Measurements from ENCODE around the gene LAMA5. TPM values are rescaled to one million over a fixed set of nuclear protein-coding genes. Genes with fewer than 3 reads are reported as not detected.

The LAMA5 gene, protein sequence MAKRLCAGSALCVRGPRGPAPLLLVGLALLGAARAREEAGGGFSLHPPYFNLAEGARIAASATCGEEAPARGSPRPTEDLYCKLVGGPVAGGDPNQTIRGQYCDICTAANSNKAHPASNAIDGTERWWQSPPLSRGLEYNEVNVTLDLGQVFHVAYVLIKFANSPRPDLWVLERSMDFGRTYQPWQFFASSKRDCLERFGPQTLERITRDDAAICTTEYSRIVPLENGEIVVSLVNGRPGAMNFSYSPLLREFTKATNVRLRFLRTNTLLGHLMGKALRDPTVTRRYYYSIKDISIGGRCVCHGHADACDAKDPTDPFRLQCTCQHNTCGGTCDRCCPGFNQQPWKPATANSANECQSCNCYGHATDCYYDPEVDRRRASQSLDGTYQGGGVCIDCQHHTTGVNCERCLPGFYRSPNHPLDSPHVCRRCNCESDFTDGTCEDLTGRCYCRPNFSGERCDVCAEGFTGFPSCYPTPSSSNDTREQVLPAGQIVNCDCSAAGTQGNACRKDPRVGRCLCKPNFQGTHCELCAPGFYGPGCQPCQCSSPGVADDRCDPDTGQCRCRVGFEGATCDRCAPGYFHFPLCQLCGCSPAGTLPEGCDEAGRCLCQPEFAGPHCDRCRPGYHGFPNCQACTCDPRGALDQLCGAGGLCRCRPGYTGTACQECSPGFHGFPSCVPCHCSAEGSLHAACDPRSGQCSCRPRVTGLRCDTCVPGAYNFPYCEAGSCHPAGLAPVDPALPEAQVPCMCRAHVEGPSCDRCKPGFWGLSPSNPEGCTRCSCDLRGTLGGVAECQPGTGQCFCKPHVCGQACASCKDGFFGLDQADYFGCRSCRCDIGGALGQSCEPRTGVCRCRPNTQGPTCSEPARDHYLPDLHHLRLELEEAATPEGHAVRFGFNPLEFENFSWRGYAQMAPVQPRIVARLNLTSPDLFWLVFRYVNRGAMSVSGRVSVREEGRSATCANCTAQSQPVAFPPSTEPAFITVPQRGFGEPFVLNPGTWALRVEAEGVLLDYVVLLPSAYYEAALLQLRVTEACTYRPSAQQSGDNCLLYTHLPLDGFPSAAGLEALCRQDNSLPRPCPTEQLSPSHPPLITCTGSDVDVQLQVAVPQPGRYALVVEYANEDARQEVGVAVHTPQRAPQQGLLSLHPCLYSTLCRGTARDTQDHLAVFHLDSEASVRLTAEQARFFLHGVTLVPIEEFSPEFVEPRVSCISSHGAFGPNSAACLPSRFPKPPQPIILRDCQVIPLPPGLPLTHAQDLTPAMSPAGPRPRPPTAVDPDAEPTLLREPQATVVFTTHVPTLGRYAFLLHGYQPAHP (N-terminal part only)
- 33.1 and 88.8 TPM in 2 replicates for total RNA-seq

GRCh38 chr20:62367136-62367632 lies at the start of gene LAMA5:
Gene LAMA5 (minus strand): TSS chr20:62367312. CDS start chr20:62367245, 67 bp downstream.

DNA sequence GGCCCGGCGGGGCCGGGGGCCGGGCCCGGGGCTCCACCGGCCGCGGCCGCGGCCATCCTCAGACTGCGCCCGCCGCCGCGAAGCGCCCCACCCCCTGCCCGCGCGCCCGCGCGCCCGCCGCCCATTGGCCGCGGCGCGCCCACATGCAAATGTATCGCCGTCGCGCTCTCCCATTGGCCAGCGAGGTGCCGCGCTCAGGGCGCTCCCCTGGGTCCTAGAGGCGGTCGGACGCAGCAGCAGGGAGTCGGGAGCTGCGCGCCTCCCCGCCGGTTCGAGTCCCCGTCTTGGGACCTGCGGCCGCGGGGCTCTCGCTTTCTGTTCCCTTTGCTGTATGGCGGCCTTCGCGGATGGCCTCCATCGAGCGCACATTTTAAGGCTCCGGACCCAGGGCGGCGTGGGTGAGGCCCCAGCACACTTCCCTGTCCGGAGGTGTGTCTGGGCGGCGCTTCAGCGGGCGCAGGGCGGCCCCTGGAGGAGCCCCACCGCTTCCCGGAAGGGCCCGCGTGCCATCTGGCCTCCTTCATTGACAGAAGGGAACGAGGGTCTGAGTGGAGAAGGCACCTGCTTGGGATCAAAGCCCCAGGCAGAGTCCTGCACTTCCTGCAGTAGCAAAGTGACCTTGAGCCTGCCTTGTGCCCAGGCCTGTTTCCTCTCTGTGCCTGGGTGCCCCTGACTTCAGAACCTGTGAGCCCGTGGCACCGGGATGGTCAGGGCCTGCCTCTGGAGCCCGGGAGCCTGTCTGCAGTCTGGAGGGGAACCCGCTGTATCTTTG lies 40.3 kb upstream of the LAMA5 start, which contains the start of gene CABLES2:
TSS of gene CABLES2 (minus strand) at position 65 of the 772 bp plus-strand sequence. CDS start at position 56, 9 bp downstream.

DNA sequence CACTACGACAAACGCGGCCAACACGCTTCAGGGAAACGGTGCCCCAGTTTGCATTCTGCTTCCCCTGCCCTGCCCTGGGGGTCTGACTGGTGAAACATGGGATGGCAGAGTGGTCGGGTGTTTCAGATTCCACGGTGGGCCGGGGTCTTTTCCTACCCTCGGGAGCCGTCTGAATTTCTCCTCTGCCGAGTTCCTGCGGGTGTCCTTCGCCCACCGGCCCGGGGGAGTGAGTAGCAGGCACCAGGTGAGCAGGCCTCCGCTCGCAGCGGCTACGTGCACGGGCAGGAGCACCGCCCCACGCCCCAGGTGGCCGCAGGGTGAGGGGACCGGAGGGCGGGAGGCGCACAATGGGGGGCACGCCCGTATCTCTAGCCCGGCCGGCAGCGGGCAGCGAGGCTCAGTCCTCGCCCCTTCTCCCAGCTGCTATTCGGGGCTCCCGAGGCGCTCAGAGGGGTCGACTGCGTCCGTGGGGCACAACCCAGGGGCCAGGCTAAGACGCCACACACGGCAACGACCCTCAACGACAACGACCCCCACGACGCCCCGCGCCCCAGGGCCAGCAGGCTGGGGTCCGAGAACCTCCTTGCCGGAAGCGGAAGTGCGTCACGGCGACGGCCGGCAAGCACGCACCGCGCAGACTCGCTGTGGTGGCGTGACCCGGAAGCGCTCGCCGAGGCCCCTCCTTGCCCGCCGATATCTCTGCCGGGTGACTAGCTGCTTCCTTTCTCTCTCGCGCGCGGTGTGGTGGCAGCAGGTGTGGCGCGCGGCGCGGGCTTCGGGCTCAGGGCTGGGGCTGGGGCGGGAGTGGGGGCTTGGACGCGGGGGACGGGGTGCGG lies 19.5 kb upstream of the LAMA5 start, which contains the start of gene RPS21:
TSS of gene RPS21 (plus strand) at position 721 of the 836 bp plus-strand sequence. CDS start 236 bp downstream, outside the sequence.

GRCh38 chr20:62302341-62303061 lies 64.6 kb downstream of the LAMA5 start, which contains the start of gene ADRM1:
Gene ADRM1 (plus strand): TSS chr20:62302997. CDS start chr20:62303569, 572 bp downstream.

Other genes starting within 250 kb of the LAMA5 start
- 32.3 and 34.8 TPM in 2 replicates for gene LSM14B, start 244.8 kb downstream of the LAMA5 start, total RNA-seq
- gene PSMA7, start 223.9 kb downstream of the LAMA5 start, total RNA-seq: 283 and 322 TPM in 2 replicates
- 12.1 and 14.3 TPM in 2 replicates for gene SS18L1, start 223.5 kb downstream of the LAMA5 start, total RNA-seq
- 15.8 and 24.0 TPM in 2 replicates for gene MTG2, start 184.3 kb downstream of the LAMA5 start, total RNA-seq
- not detected in 2 replicates for gene HRH3, start 147.0 kb downstream of the LAMA5 start, total RNA-seq
- gene OSBPL2, start 128.8 kb downstream of the LAMA5 start, total RNA-seq: 14.7 and 18.6 TPM in 2 replicates
- 112 and 115 TPM in 2 replicates for gene ADRM1, start 64.3 kb downstream of the LAMA5 start, total RNA-seq
- gene RPS21, start 19.8 kb upstream of the LAMA5 start, total RNA-seq: 347 and 816 TPM in 2 replicates
- gene CABLES2, start 40.0 kb upstream of the LAMA5 start, total RNA-seq: 1.1 and 1.6 TPM in 2 replicates
- gene RBBP8NL, start 60.2 kb upstream of the LAMA5 start, total RNA-seq: not detected in 2 replicates
- gene GATA5, start 108.7 kb upstream of the LAMA5 start, total RNA-seq: not detected in 2 replicates

Measured in subcutaneous preadipocyte (primary cell).